HEK293 (cell line): Measurements from ENCODE around the gene FAM120B.

Experiments
- CTCF ChIA-PET: fragments of 350-600 bp; formaldehyde crosslinking; extraction: SDS; loops from one replicate; lab custom pipeline; 2021; ENCODE audit warnings: antibody characterized with exemption; lab: Yijun Ruan, JAX
- POLR2A ChIA-PET: fragments of 300-600 bp; formaldehyde crosslinking; extraction: SDS; loops from one replicate; lab custom pipeline; 2020; ENCODE audit warnings: antibody characterized with exemption, inconsistent platforms; lab: Yijun Ruan, JAX
- H3K27ac ChIP-seq: fragments of 200-500 bp; sonication (Bioruptor generic); 2 replicates; pipeline ENCODE4 v1.5.1; 2014; ENCODE audit warnings: low read depth, low read length, control low read depth, inconsistent platforms; ENCODE audit errors: extremely low read depth
- H3K36me3 ChIP-seq, 2 experiments: fragments of 200-500 bp in 1 of 2; sonication (Bioruptor generic) in 1 of 2; 1 replicate in 1 of 2; 2 replicates in 1 of 2; pipeline ENCODE4 v1.5.1; 2014 to 2017; ENCODE audit warnings: inconsistent platforms in 2 of 2, low read length in 2 of 2; ENCODE audit not compliant: control insufficient read depth in 2 of 2, insufficient read depth in 1 of 2
- H3K4me1 ChIP-seq: fragments of 200-500 bp; sonication (Bioruptor generic); 2 replicates; pipeline ENCODE4 v1.5.1; 2014; ENCODE audit warnings: mild to moderate bottlenecking, low read length, inconsistent platforms; ENCODE audit not compliant: control insufficient read depth, insufficient read depth
- H3K4me3 ChIP-seq: 2 replicates; pipeline ENCODE4 v1.5.1; 2011; ENCODE audit warnings: low read depth, mild to moderate bottlenecking, control low read depth, low read length, moderate library complexity
- H3K9me3 ChIP-seq: fragments of 200-500 bp; sonication (Bioruptor generic); 2 replicates; pipeline ENCODE4 v1.5.1; 2014; ENCODE audit warnings: low read depth, low read length, inconsistent platforms; ENCODE audit not compliant: control insufficient read depth, insufficient read depth
- PRDM2 ChIP-seq: fragments of 450-650 bp; formaldehyde crosslinking; IDR thresholded peaks from 2 replicates; pipeline ENCODE4 v1.5.1; 2016; ENCODE audit warnings: missing biosample characterization, missing genetic modification characterization, borderline replicate concordance
- ZNF112 ChIP-seq: fragments of 450-650 bp; formaldehyde crosslinking; IDR thresholded peaks from 2 replicates; pipeline ENCODE4 v1.5.0; 2017; ENCODE audit warnings: missing biosample characterization, missing genetic modification characterization
- ZNF121 ChIP-seq: fragments of 450-650 bp; formaldehyde crosslinking; IDR thresholded peaks from 2 replicates; pipeline ENCODE4 v1.5.1; 2016; ENCODE audit warnings: missing biosample characterization, missing genetic modification characterization
- ZNF292 ChIP-seq: fragments of 450-650 bp; formaldehyde crosslinking; IDR thresholded peaks from 2 replicates; pipeline ENCODE4 v1.5.1; 2016; ENCODE audit warnings: low read depth, missing biosample characterization, missing genetic modification characterization, borderline replicate concordance
- ZNF302 ChIP-seq: fragments of 450-650 bp; formaldehyde crosslinking; IDR thresholded peaks from 2 replicates; pipeline ENCODE4 v1.5.1; 2016; ENCODE audit warnings: missing biosample characterization, missing genetic modification characterization, low read depth
- ZNF324 ChIP-seq: fragments of 450-650 bp; formaldehyde crosslinking; IDR thresholded peaks from 2 replicates; pipeline ENCODE4 v1.5.1; 2016; ENCODE audit warnings: missing biosample characterization, missing genetic modification characterization
- ZNF341 ChIP-seq: fragments of 450-650 bp; formaldehyde crosslinking; IDR thresholded peaks from 2 replicates; pipeline ENCODE4; 2016; ENCODE audit warnings: low read depth, missing biosample characterization, missing genetic modification characterization
- ZNF416 ChIP-seq: fragments of 450-650 bp; formaldehyde crosslinking; IDR thresholded peaks from 2 replicates; pipeline ENCODE4 v1.5.1; 2016; ENCODE audit warnings: missing biosample characterization, missing genetic modification characterization
- ZNF473 ChIP-seq: fragments of 450-650 bp; formaldehyde crosslinking; IDR thresholded peaks from 2 replicates; pipeline ENCODE4 v1.5.1; 2017; ENCODE audit warnings: missing biosample characterization, missing genetic modification characterization
- ZNF48 ChIP-seq: fragments of 450-650 bp; formaldehyde crosslinking; IDR thresholded peaks from 2 replicates; pipeline ENCODE4 v1.5.1; 2016; ENCODE audit warnings: missing biosample characterization, missing genetic modification characterization
- ZNF510 ChIP-seq: fragments of 450-650 bp; formaldehyde crosslinking; IDR thresholded peaks from 2 replicates; pipeline ENCODE4 v1.5.1; 2018; ENCODE audit warnings: mild to moderate bottlenecking, missing genetic modification characterization, missing biosample characterization; ENCODE audit not compliant: insufficient replicate concordance
- ZNF514 ChIP-seq: fragments of 450-650 bp; formaldehyde crosslinking; IDR thresholded peaks from 2 replicates; pipeline ENCODE4 v1.5.1; 2016; ENCODE audit warnings: missing biosample characterization, missing genetic modification characterization
- ZNF518A ChIP-seq: fragments of 450-650 bp; formaldehyde crosslinking; conservative IDR thresholded peaks from 2 replicates; pipeline ENCODE4 v1.5.1; 2016; ENCODE audit warnings: low read depth, missing biosample characterization, missing genetic modification characterization
- ZNF571 ChIP-seq: fragments of 450-650 bp; formaldehyde crosslinking; IDR thresholded peaks from 2 replicates; pipeline ENCODE4 v1.5.0; 2017; ENCODE audit warnings: missing biosample characterization, missing genetic modification characterization
- ZNF585B ChIP-seq: fragments of 450-650 bp; formaldehyde crosslinking; IDR thresholded peaks from 2 replicates; pipeline ENCODE4 v1.5.1; 2016; ENCODE audit warnings: missing biosample characterization, missing genetic modification characterization
- ZNF621 ChIP-seq: fragments of 450-650 bp; formaldehyde crosslinking; IDR thresholded peaks from 2 replicates; pipeline ENCODE4 v1.5.1; 2017; ENCODE audit warnings: missing biosample characterization, missing genetic modification characterization
- ZNF654 ChIP-seq: fragments of 450-650 bp; formaldehyde crosslinking; IDR thresholded peaks from 2 replicates; pipeline ENCODE4 v1.5.1; 2016; ENCODE audit warnings: low read depth, missing biosample characterization, missing genetic modification characterization
- ZNF670 ChIP-seq: fragments of 450-650 bp; formaldehyde crosslinking; IDR thresholded peaks from 2 replicates; pipeline ENCODE4 v1.5.1; 2016; ENCODE audit warnings: missing biosample characterization, missing genetic modification characterization, low read depth
- ZNF768 ChIP-seq: fragments of 450-650 bp; formaldehyde crosslinking; IDR thresholded peaks from 2 replicates; pipeline ENCODE4 v1.5.1; 2018; ENCODE audit warnings: missing biosample characterization, mild to moderate bottlenecking, missing genetic modification characterization
- ZNF777 ChIP-seq: fragments of 450-650 bp; formaldehyde crosslinking; IDR thresholded peaks from 2 replicates; pipeline ENCODE4 v1.5.1; 2017; ENCODE audit warnings: missing biosample characterization, missing genetic modification characterization, borderline replicate concordance
- ZSCAN5A ChIP-seq: fragments of 450-650 bp; formaldehyde crosslinking; IDR thresholded peaks from 2 replicates; pipeline ENCODE4 v1.5.1; 2016; ENCODE audit warnings: missing biosample characterization, missing genetic modification characterization
- TF ChIP-seq, protein P1 (sequence below): fragments of 450-650 bp; formaldehyde crosslinking; IDR thresholded peaks from 2 replicates; pipeline ENCODE4 v1.5.1; 2016; ENCODE audit warnings: missing biosample characterization, missing genetic modification characterization

FAM120B gene

DNA sequence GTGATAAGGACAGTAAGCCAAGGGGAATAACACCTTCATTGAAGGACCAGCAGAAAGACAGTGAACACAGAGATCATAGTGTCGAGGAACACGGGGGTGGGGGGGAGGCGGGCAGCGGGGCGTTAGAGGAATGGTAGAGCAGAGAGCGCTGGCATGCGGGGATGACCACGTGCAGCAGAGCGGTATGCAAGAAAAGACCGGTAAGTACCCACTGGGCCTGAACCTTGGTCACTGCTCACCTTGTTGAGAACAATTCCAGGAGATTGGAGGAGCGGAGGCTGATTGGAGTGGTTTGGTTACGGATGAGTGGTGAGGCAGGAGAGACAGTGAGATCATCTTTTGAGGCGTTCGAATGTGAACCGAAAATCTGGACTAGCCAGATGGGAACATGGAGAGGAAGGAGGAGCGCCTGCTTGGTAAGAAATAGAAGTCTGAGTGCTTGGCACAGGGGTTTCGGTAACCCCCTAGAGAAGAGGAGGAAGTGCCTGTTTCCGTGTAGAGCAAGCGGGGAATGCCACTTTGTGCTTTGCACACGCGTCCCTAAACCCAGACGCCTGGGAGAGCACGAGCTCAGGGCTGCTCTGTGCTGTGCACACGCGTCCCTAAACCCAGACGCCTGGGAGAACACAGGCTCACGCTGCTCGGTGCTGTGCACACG is 70.0 kb downstream of the FAM120B start (continued):
- TF ChIP-seq PRDM2 (tag by site-specific recombination) (no peak), ZNF621 (no peak), ZNF514 (tag by site-specific recombination) (no peak)

DNA sequence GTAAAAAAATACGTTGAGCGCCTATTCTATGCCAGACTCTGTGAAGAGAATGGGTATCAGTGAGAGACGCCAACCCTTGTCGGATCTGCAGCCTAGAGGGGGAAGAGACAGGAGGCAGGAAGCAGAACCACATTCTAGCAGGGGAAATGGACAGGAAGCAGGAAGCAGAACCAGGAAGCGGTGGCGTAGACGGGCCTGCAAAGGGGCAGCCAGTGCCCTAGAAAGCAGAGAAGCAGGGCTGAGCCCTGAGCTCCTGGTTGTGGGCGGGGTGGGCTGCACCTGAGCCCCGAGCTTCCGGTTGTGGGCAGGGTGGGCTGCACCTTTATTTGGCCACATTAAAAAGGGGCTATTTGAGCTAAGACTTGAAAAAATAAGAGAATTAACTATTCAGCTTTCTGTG is 71.9 kb downstream of the FAM120B start:
- no peak overlapping the region for H3K27ac ChIP-seq
- ChIA-PET CTCF (interaction anchor here (1.1 kb wide), 1 partner anchor 10 kb away, joined by 6 read pairs; no protein-coding TSS in a partner anchor), POLR2A (no interaction called here)
- TF ChIP-seq ZNF777 (tag by site-specific recombination) (no peak), ZNF518A (tag by site-specific recombination) (no peak), ZNF341 (tag by site-specific recombination) (no peak), ZNF302 (tag by site-specific recombination) (no peak), ZNF571 (tag by site-specific recombination) (no peak), ZNF768 (tag by site-specific recombination) (no peak), ZNF585B (tag by site-specific recombination) (no peak), ZNF473 (no peak), ZNF654 (tag by site-specific recombination) (no peak), ZNF292 (no peak), ZNF324 (no peak), ZNF121 (no peak), ZNF48 (no peak), ZNF670 (no peak), ZNF510 (tag by site-specific recombination) (no peak), ZNF112 (tag by site-specific recombination) (no peak), ZNF416 (tag by site-specific recombination) (no peak), ZSCAN5A (no peak)
- TF ChIP-seq, protein P1, sequence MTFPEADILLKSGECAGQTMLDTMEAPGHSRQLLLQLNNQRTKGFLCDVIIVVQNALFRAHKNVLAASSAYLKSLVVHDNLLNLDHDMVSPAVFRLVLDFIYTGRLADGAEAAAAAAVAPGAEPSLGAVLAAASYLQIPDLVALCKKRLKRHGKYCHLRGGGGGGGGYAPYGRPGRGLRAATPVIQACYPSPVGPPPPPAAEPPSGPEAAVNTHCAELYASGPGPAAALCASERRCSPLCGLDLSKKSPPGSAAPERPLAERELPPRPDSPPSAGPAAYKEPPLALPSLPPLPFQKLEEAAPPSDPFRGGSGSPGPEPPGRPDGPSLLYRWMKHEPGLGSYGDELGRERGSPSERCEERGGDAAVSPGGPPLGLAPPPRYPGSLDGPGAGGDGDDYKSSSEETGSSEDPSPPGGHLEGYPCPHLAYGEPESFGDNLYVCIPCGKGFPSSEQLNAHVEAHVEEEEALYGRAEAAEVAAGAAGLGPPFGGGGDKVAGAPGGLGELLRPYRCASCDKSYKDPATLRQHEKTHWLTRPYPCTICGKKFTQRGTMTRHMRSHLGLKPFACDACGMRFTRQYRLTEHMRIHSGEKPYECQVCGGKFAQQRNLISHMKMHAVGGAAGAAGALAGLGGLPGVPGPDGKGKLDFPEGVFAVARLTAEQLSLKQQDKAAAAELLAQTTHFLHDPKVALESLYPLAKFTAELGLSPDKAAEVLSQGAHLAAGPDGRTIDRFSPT, result no peak

More for the DNA sequence above, 71.9 kb downstream of the FAM120B start:
- Histone ChIP-seq H3K36me3 (peaks cover 0 to 38% of the 10 kb centered on the region in 2 experiments; a peak in 1 of 3 replicates), H3K4me3 (no peak overlapping the region), H3K9me3 (no peaks in the 10 kb centered on the region), H3K4me1 (no peaks in the 10 kb centered on the region)
